Occipital lobe (tissue), 2 donors: ENCODE measurements around the gene ANKK1. TPM values are rescaled to one million over a fixed set of nuclear protein-coding genes. Genes with fewer than 3 reads are reported as not detected.

Source experiments
- DNase-seq: peaks from one replicate; lab custom pipeline; 2025; lab: John Stamatoyannopoulos, UW
- total RNA-seq: library from RNA; depleted of rRNA; stranded (reverse); fragments of >200 nt; gene quantifications from one replicate; pipeline ENCODE4 v1.2.3, GENCODE V29; 2014

ANKK1 gene
- total RNA-seq, 1 donor from 2014 or later: not detected

DNA sequence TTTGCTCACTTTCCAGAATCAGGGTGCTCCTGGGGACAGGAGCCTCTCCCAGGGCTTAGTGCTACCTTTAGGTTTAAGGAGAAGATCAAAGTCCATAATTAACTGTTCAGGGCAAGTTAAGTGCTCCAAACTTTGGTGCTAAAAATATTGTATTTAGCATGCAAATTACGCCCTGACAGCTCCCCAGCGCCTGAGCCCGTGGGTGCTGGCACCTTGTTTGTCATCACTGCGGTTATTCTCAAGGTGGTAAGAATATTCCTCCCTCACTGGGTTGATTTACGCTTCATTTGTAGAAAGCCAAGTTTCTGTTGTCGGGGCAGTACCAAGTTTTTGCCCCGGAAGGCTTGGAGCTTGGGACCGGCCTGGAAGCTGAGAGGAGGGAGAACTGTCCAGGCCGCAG lies 21.3 kb downstream of the ANKK1 start:
- no peak for DNase-seq

DNA sequence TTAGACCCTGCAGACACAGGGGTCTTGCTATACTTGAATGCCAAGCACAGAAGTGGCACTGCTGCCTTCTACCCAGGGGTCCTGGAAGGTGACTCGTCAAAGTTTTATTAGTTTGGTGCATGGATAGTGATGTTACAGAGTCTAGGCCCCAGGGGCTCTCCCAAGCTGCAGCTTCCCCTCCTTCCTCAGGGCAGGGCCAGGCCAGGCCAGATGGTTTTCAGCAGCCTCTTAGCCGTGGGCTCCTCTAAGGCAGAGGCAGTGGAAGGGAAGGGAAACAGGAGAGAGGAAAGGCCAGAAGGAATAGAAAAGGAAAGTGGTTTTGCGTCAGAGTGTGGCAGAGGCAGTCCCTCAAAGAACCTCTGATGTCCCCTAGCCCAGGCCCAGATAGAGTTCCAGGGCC lies 21.9 kb downstream of the ANKK1 start:
- DNase-seq: no peak

DNA sequence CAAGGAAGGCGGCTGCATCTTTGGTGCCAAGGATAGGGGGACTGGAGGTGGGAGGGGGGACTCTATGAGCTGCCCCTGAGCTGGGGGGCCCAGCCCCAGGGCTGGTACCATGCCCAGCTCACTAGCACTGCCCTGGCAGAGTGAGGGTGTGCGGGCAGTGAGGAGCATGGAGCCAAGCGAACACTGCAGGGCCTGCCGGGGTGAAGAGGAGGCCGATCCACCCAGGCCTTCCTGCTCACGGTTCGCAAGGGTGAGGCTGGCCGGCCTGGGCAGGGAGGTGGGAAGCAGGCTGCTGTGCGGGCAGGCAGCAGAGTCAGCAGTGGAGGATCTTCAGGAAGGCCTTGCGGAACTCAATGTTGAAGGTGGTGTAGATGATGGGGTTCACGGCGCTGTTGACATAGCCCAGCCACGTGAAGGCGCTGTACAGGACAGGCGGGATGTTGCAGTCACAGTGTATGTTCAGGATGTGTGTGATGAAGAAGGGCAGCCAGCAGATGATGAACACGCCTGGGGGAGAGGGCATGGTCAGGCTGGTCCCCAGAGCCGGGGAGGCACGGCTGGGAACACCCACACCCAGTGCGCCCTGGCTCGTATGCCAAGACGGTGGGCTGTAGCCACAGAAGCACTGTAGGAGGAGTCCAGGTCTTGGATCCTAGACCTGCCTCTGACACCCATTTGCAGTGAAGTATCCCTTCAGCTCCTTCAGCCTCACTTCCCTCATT lies 23.0 kb downstream of the ANKK1 start:
- DNase-seq: no peak

DNA sequence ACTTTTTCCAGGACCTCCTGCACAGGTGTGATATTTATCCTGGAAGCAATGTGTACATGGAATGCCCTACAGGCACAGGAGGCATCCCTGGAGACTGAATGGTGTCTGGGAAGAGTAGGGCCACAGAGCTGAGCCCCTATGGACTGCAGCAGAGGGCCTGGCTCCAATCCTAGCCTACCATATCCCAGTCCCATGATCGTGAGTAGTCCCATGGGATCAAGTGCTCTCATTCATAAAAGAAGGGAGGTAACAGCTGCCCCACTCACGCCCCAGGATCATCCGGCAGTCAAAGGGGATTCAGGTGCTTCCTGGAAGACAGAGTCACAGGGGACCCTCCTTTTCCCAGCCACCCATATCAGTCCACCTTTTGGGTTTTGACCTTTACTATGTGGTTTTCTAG lies 24.0 kb downstream of the ANKK1 start:
- no peak for DNase-seq

GRCh38 chr11:113412675-113413074 lies 25.1 kb downstream of the ANKK1 start:
- no peak for DNase-seq

DNA sequence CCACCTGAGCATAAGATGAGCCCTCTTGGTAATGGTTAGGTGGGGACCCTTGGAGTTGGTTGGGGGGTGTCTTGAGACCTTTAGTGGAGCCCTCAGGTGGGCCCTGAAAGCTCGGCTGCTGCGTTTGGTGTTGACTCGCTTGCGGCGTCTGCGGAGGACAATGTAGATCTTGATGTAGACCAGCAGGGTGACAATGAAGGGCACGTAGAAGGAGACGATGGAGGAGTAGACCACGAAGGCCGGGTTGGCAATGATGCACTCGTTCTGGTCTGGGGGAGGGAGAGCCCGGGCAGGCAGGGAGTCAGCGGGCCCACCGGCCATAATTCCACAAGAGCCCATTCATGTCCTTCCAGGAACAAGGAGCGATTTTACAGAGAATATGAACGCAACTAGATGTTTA lies 27.8 kb downstream of the ANKK1 start:
- no peak for DNase-seq

- no peak for DNase-seq
These were observed 29.8 kb downstream of the ANKK1 start for GRCh38 chr11:113417428-113417827.

DNA sequence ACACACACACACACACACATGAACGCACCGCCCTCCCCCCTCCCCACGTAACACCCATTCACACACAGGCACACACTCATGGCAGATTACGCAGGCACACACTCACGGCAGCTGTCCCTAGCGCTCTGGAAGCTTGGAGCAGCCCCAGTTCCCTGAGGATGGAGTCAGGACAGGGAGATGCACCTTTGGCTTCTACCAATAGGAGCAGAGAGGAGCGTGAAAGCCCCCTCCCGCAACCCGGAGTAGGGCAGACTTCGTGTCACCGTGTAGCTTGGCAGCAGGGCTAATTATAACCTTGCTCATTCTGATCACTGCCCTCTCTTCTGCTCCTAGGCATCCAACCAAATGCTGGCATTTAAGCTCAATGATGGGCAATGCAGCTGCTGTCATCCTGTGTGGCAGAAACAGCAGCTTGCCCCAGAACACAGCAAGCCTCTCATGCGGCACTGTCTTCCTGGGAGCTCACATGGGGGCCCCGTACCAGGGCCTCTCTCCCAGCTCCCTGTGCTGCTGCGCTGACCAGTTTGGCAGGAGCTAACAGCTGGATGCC lies 31.9 kb downstream of the ANKK1 start:
- DNase-seq: no peak

GRCh38 chr11:113420808-113421207 lies 33.2 kb downstream of the ANKK1 start:
- no peak for DNase-seq

GRCh38 chr11:113426686-113427085 lies 39.1 kb downstream of the ANKK1 start:
- DNase-seq: no peak

DNA sequence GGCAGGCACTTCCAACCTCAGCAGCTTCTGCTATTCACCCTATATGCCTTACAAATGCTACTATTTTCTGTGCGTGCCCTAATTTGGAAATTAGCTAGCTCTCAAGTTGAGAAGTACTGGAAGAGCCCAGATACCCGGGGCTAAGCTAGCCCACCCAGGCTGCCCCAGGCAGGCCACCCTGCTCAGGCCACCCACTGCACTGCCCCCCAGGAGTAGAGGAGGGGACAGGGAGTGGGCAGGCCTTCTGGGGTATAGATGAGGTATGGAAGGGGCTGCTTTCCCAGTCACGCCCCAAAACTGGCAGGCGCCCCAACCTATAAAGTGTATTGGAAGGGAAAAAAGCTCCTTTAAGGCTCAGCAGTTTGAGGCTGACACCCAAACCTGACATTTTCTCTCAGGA lies 44.2 kb downstream of the ANKK1 start:
- DNase-seq: no peak

DNA sequence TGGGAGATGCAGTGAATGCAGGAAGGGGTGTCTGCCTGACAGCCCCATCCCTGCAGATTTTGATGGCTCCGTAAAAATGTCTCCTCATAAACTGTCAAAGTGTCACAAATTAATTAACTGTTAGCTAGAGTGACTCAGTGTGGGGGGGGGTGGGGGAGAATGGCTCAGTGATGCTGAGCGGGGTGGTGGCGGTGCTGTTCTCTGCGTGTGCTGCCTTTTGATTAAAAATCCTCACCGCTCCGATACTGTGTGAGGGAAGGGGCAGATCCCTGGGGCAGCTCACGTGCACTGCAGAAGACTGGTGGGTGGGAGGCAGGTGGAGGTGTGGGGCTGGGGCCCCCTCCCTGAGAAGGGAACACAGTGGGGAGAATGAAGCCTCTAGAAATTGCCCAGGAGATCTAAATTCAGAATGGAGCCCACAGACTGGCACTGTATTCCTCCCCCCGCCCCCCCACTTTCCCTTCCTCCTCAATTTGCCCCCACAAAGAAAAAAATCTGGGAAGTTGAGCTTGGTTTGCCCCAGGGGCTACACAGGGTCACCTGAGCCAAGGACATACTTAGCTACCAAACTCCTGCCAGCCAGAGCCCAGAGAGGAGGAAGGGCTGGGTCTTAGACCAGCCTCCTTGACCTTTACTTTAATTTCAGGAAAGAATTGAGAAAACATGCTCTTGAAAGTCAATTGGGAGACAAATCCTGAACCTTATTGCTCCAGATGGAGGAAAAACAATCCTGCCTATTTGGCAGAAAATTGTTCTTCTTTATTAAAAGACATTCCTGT lies 47.8 kb downstream of the ANKK1 start:
- DNase-seq: no peak

- no peak for DNase-seq
These were observed 49.2 kb downstream of the ANKK1 start for GRCh38 chr11:113436672-113437252.

DNA sequence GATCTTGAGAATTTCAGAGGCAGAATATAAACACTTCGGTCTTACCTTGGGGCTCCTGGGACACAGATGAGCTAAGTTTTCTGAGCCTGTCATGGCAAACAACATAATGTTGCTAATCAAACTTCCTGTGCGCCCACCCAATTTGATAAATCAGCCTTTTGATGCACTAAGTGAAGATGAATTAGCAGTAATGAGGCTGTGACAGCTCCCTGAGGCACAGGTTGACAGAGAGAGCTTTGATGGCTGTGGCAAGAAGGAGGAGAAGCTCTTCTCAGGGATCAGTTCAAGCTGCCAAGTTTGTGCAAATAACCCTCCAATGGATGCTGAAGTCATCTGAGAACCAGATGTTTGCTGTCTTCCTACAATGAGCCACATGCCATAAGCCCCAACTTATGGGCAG lies 53.2 kb downstream of the ANKK1 start:
- DNase-seq: no peak

- DNase-seq: no peak
These were observed 57.0 kb downstream of the ANKK1 start for GRCh38 chr11:113444502-113445123.

DNA sequence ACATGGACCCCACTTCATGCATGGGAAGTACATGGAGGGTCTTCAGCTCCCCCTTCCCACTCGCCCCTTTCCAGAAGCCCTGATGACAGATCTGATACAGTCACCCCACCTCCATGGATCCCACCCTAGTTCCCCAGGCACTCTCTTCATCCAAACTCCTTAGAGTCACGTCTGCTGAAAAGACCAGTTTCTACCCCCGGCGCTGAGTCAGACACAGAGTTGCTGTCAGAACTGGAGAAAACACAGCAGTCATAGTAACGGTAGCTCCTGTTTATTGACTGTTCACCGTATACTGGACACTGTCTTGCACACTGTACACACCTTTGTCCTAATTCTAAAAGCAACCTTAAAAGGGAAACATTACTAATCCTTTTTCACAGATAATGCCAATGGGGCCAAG lies 58.5 kb downstream of the ANKK1 start:
- no peak for DNase-seq

DNA sequence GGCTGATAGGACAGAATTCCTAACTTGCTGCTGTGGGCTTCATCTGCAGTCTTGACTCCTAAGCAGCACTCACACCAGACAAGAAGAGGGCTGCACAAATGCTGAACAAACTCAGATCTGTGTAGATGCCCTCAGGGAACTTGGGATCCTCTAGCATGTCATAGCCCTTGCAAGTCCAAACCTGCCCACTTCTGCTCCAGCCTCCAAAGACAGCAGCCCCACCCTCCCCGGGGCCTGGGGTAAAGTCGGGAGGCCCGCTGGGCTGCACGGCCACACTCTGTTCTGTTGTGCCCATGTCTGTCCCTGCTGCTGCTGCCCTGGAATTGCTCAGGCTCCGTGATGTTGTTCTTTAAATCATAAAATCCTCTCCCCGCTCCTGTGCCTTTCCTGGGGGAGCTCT lies 59.4 kb downstream of the ANKK1 start:
- no peak for DNase-seq

DNA sequence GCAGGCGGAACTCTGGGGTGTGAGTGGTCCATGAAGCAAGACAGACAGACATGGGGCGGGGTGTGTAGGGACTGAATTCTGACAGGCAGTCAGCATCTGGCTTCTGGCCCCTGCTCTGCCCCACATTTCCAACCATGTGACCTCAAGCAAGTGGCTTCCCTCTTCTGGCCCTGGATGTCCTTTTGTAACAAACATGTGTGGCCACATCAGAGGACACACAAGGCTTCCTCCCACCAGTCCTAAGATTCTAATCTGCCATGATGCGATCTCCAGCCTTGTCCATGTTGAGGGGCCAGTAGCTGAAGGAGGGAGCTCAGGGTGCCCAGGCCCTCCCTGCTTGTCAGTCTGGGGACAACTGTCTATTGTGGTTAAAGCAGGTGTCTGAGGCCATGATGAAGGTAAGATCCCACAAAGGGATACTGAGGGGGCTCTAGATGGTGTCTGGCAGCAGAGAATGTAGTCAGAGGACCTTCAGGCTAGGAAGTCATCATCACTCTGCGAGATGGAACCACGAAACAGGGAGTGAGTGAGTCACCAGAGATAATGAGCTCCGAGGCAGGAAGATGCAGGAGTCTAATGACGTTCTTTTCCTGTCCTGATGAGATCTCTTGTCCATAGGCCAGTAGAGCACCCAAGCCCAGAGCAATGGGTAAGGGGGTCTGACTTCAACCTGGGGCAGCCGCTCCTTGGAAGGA lies 60.2 kb downstream of the ANKK1 start:
- DNase-seq: peak; percentile 1

GRCh38 chr11:113448316-113448677 lies 60.7 kb downstream of the ANKK1 start:
- DNase-seq: no peak

GRCh38 chr11:113449743-113450142 lies 62.2 kb downstream of the ANKK1 start:
- no peak for DNase-seq
